ENCODE results near the gene ISG15.

DNA sequence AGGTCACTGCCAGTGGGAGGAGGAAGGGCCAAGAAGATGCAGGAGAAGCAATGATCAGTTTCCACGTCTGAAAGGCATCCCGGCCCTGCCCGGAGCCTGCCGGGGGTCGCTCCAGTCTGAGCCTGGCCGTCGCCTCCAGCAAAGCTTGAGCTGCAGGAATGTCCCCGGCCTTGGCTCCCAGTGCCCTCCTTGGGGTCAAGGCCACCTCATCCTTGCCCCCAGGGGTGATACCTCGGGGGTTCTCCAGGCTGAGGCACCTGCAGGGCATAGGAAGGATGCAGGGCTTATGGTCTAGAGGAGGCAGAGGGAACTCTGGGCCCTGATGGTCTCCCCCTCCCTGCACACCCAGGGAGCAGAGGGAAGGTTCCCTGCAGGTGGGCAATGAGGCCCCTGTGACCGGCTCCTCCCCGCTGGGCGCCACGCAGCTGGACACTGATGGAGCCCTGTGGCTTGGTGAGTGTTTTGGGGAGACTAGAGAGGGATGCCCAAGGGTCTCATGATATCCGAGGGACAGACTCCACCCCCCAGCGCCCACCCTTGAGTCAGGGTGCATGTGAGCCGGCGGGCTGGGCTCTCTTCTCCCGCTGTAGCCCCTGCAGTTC is 40.9 kb downstream of the ISG15 start:
- TF ChIP-seq ZNF274 (IDR thresholded peaks at IDR 0.05; ENCODE audit: low read depth, low read length) = no peak
- no peak for TF ChIP-seq YY1 (IDR thresholded peaks at IDR 0.05; ENCODE audit: insufficient read depth, insufficient read length)
- no peak for TF ChIP-seq SUZ12 (IDR thresholded peaks at IDR 0.05; ENCODE audit: extremely low read depth, insufficient read depth, insufficient read length)
